KOPT-K1 (cell line): Measurements from ENCODE around the gene IL15RA.

ENCODE experiments used
- H3K27ac ChIP-seq: fragments of 200-600 bp; sonication (generic); 2 replicates; pipeline ENCODE4 v1.5.1; 2016; ENCODE audit warnings: antibody characterized with exemption, mild to moderate bottlenecking, low read depth, low read length; ENCODE audit not compliant: poor library complexity, severe bottlenecking
- H3K36me3 ChIP-seq: fragments of 200-600 bp; sonication (generic); 2 replicates; pipeline ENCODE4 v1.5.1; 2017; ENCODE audit warnings: antibody characterized with exemption, mild to moderate bottlenecking, low read length, moderate library complexity; ENCODE audit not compliant: insufficient read depth
- H3K9me3 ChIP-seq: fragments of 200-600 bp; sonication (generic); 2 replicates; pipeline ENCODE4 v1.5.1; 2017; ENCODE audit warnings: antibody characterized with exemption, low read length, mild to moderate bottlenecking; ENCODE audit not compliant: insufficient read depth, poor library complexity, severe bottlenecking

The IL15RA gene

DNA sequence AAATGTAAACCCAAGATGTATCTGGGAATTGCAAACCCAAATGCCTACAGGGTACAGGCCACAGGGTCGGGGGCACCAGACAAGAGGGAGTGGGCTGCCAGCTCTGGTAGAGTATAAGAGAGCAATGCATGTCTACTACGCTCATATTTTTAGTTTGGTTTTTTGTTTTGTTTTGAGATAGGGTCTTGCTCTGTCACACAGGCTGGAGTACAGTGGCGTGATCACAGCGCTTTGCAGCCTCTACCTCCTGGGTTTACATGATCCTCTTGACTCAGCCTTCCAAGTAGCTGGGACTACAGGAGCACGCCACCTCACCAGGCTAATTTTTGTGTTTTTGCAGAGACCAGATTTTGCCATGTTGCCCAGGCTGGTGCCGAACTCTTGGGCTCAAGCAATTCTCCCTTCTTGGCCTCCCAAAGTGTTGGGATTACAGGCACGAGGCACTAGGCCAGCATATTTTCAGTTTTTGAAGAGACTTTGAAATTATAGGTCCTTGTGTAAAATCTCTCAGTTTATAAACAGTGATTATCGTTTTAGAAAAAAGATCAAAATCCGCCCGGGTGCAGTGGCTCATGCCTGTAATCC lies 11.1 kb upstream of the IL15RA start:
- H3K9me3 ChIP-seq, result peaks cover 15% of the 10 kb centered on the region

DNA sequence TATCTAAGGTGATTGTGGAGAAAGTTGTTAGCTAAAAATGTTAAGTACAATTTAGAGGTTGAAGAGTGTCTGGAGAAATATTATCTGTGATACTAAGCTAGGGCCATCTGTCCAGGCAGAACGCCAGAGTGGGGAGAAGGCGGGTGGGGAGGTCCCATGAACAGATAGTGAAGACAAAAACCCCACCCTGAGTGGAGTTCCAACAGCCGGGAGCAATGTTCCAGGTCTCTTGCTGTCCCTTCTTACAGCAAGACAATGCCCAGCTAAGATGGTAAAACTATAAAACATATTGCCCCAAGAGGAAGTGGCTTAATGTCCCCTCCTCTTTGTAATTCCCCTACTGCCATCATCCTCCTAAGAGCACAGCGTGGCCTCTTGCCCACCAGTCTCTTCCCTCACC lies 10.4 kb upstream of the IL15RA start:
- Histone ChIP-seq H3K9me3 (peaks cover 15% of the 10 kb centered on the region), H3K27ac (no peak overlapping the region), H3K36me3 (no peaks in the 10 kb centered on the region)

More for the DNA sequence above, 11.1 kb upstream of the IL15RA start:
- Histone ChIP-seq H3K27ac (no peak overlapping the region), H3K36me3 (no peaks in the 10 kb centered on the region)

DNA sequence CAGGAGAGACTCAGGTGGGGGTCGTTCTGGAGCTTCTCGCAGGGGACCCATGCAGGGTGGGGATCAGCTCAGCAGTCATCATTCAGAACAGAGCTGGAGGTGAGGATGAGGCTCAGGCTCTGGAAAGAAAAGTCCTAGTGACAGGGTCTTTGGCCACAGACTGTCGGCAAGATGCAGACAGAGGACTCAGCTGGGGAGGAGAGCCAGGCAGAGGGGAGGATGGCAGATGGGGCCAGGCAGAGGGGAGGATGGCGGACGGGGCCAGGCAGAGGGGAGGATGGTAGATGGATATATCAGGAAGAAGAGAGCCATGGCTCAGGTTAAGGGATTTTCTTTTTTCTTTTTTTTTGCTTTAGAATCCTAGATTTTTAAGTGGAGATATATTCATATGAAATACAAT lies 7.7 kb upstream of the IL15RA start:
- no peaks in the 10 kb centered on the region for H3K36me3 ChIP-seq

DNA sequence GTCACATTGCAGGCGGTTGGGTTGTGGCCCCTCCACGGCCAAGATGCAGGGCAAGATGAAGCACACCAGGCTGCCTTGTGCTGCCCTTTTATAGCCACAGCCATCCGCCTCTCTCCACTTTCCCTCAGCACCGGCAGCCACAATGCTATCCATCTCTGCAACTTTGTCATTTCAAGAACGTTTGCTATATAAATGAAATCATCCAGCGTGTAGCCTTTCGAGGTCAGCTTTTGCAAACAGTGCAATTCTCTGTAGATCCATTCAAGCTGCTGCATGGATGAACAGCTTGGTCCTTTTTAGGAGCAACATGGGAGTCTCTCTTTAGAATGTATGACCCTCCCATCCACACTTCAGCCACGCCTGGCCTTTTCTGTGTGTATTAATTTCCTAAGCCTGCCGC lies 6.4 kb upstream of the IL15RA start:
- Histone ChIP-seq H3K9me3 (no peaks in the 10 kb centered on the region), H3K36me3 (no peaks in the 10 kb centered on the region), H3K27ac (no peak overlapping the region)

More for the DNA sequence above, 7.7 kb upstream of the IL15RA start:
- Histone ChIP-seq H3K27ac (no peak overlapping the region), H3K9me3 (no peaks in the 10 kb centered on the region)

DNA sequence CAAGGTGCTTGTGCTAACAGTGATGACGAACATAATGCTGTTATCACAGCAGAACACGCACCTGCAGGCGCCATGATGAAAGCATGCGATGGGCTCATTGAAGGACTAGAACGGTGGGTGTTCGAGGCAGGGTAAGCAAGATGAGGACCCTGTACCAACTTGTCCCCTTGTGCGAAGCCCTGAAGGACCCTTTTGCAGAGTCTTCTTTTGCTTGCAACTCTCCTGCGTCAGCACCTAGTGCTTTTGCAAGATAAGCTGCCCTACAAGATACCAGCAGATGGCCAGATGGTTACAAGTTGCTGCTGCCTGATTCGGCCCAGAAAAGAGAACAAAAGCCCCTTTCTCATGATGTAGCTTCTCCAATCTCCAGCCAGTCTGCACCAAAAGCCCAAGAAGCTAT lies 4.2 kb upstream of the IL15RA start:
- H3K36me3 ChIP-seq, result no peaks in the 10 kb centered on the region
- H3K27ac ChIP-seq, result no peak overlapping the region
- H3K9me3 ChIP-seq, result no peaks in the 10 kb centered on the region

DNA sequence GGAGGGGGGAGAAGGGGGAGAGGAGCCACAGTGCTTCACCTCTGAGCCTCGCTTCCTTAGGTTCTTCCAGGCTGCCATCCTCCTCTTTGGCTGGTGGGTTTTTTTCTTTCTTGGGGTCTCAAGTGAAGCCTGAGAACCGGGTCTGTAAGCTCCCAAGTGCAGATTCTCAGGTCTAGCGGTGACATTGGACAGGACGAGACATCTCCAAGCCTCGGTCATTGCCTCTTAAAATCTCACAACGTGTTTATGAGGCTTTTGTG lies 817 bp upstream of the IL15RA start:
- H3K27ac ChIP-seq, result peak overlapping the region; percentile 79
- H3K36me3 ChIP-seq, result no peaks in the 10 kb centered on the region
- no peaks in the 10 kb centered on the region for H3K9me3 ChIP-seq

DNA sequence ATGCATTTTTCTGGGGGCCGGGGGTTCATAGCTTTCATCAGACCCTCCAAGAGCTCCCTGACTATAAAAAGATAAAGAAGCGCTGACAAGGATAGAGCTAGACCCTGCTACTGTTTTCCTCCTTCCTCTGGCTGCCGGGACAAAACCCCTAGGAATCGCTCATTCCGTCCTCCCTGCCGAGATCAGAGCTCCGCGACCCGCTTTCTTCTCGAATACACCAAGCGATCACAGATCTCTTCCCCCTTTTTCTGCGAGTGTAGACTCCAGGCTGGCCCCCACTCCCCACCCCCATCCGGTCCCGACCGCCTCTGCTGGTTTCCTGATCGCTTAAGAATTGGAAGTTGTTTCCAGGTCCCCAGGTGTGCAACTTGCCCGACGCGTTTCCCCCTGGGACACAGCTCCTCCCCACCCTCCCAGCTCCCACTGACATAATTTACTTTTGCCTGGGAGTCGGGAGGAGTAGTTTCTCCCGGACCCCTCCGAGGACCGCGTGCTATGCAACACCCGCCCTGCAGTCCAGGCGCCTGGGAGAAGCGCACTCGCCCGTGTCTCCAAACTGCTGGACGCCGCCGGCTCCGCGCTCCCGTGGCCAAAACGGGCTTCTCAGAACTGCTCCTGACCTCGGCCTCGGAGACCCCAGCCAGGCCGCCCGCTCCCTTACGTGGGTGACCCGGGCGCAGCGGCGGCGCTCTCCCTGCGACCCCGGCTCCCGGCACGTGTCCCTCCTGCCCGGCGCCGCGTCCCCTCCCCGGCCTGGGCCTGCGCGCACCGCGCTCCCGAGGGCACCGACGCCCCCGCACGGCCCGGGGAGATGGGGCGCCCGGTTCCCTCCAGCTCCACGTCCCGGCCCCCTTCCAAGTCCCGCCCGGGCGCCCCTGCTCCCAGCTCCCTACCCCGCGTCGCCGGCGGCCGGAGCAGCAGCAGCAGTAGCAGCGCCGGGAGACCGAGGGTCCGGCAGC lies 552 bp downstream of the IL15RA start:
- no peaks in the 10 kb centered on the region for H3K9me3 ChIP-seq
- H3K27ac ChIP-seq, result peak overlapping the region; percentile 79
- H3K36me3 ChIP-seq, result no peaks in the 10 kb centered on the region

DNA sequence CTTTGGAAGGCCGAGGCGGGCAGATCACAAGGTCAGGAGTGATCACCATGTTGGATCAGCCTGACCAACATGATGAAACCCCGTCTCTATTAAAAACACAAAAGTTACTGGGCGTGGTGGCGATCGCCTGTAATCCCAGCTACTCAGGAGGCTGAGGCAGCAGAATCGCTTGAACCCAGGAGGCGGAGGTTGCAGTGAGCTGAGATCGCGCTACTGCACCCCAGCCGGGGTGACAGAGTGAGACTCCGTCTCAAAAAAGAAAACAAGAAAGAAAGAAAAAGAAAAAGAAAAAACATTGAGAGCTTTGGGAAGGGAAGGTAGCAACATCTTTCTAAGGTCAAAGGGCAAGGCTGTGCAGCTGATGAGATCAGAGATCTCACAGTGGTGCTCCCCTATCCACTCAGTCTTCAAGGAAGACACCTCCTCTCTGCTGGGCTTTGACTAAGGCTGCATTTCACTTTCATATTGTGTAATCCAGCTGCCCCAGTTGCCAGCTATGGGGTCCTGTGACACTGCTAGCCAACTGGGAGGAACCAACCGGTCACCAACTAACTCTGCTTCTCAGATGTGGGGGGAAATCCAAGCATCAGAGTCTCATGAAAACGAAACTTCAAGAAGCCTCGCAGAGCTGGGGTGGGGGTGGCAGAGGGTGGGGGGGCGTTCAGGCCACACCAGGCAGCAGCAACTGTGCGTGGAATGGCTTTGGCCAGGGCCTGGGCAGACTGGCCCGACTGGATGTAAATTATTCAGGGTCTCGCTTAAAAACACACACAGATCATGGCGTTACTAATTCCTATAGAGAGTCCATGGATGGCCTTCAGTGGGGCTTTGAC lies 1.5 kb downstream of the IL15RA start:
- Histone ChIP-seq H3K36me3 (no peaks in the 10 kb centered on the region), H3K27ac (peak overlapping the region; percentile 79), H3K9me3 (no peaks in the 10 kb centered on the region)

DNA sequence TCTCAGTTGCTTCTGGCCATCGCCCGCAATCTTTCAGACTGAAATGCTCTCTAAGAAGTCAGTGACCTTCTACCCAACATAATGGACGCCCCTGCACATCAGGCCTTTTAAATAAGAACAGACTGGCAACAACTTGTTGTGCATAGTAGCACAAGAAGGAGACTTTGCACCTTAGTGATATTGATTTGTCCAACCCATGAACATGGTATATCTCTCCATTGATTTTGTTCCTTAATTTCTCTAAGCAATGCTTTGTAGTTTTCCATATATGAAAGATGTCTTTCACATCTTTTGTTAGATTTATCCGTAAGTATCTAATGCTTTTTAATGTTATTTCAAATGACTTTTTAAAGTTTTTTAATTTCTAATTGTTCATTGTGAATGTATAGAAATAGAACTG lies 4.3 kb downstream of the IL15RA start:
- Histone ChIP-seq H3K36me3 (no peaks in the 10 kb centered on the region), H3K27ac (no peak overlapping the region), H3K9me3 (no peaks in the 10 kb centered on the region)

DNA sequence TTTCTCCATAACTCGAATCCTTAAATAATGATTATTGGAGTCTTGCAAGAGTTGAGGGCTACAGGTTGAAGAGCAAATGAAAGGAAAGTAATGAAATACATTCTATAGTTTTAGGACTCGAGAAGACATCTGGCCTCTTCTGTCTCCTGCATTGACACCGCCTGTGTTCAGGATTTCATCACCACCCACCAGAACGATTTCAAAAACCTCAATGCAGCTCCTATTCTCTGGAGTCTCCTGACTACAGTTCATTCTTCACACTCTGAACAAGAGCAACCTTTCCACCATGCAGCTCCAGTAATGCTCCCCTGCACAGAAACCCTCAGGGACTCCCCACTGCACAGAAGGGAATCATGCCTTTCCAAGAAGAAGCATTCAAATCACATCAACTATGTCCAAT lies 5.5 kb downstream of the IL15RA start:
- H3K36me3 ChIP-seq, result no peaks in the 10 kb centered on the region
- H3K27ac ChIP-seq, result no peak overlapping the region
- no peaks in the 10 kb centered on the region for H3K9me3 ChIP-seq

DNA sequence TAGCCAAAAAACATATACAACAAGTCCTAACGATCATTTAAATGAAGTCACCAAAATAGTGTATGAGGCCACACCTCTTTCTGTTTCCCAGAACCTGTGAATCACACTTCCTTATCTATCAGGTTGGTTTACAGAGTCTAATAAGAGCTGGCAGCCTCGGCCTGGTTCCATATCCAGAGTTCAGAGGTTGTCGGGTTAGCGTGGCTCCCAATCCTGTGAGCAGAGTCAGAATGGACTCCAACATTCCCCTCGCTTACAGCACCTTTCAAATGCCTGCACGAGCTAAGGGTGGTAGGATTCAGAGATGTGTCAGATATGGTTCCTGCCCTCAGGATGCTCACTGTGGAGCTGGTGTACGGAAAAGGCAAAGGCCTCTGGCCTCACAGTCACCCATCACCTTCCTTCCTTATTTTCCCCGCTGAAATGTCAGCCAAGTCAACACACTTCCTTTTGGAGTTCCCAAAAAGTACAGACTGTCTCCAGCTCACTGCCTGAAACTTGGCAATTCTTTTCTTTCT lies 6.0 kb downstream of the IL15RA start:
- Histone ChIP-seq H3K9me3 (no peaks in the 10 kb centered on the region), H3K36me3 (no peaks in the 10 kb centered on the region), H3K27ac (no peak overlapping the region)

DNA sequence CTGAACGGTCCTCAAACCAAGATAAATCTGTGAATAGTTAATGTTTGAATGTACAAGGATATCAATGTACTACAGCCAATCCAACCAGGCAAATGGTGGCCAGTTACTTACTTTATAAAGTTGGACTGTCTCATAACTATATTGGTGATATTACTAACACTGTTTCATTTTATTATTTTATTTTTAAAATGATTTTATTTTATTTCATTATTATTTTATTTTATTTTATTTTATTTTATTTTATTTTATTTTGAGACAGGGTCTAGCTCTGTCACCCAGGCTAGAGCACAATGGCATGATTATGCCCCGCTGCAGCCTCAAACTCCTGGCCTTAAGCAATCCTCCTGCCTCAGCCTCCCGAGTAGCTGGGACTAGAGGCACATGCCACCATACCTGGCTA lies 6.8 kb downstream of the IL15RA start:
- no peaks in the 10 kb centered on the region for H3K36me3 ChIP-seq
- no peaks in the 10 kb centered on the region for H3K9me3 ChIP-seq
- H3K27ac ChIP-seq, result no peak overlapping the region

DNA sequence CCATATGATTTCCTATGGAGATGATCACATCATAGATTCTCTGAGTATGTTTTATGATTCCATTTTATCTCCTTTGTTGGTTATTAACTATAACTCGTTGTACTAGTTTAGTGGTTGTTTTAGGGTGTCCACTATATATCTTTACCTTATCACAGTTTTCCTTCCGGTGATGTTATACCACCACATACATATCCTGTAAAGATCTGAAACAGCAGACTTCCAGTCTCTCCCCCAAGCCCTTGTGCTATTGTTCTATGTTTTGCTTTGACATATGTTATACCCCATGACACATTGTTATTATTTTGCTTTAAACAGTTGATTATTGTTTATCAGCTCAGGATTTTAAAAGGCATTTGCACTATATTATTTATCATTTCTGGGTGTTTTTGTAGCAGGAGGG lies 7.3 kb downstream of the IL15RA start:
- Histone ChIP-seq H3K27ac (no peak overlapping the region), H3K9me3 (no peaks in the 10 kb centered on the region), H3K36me3 (no peaks in the 10 kb centered on the region)

DNA sequence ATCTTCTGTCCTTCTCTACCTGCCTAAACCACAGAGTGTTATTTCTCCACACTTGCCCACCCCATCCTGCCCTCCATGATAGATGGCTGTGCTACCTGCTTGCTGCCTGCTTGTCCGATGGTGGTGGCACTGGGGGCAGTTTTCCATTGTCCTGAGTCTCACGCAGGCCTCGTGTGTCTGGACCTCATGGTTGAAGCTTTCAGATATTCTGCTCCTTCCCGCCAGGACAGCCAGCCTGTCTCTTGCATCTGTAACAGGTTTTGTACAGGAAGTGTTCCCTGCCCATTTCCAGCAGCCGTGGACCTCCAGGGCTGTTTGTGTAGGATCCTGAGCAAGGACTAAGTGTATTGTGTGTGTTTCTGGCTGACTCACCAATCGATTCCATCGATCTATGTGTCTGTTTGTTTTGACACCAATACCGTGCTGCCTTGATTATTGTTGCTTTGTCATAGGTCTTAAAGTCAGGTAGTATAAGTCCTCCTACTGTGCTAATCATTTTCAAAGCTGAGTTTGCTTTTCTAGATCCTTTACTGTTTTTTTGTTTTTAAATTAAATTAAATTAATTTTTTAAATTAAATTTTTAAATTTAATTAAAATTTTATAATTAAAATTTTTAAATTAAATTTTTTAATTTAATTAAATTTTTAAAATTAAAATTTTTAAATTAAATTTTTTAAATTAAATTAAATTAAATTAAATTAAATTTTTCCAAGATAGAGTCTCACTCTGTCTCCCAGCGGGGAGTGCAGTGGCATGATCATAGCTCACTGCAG lies 8.5 kb downstream of the IL15RA start:
- H3K27ac ChIP-seq, result no peak overlapping the region
- no peaks in the 10 kb centered on the region for H3K36me3 ChIP-seq
- no peaks in the 10 kb centered on the region for H3K9me3 ChIP-seq
